Measurements from ENCODE around the gene RUFY1.

The RUFY1 gene

DNA sequence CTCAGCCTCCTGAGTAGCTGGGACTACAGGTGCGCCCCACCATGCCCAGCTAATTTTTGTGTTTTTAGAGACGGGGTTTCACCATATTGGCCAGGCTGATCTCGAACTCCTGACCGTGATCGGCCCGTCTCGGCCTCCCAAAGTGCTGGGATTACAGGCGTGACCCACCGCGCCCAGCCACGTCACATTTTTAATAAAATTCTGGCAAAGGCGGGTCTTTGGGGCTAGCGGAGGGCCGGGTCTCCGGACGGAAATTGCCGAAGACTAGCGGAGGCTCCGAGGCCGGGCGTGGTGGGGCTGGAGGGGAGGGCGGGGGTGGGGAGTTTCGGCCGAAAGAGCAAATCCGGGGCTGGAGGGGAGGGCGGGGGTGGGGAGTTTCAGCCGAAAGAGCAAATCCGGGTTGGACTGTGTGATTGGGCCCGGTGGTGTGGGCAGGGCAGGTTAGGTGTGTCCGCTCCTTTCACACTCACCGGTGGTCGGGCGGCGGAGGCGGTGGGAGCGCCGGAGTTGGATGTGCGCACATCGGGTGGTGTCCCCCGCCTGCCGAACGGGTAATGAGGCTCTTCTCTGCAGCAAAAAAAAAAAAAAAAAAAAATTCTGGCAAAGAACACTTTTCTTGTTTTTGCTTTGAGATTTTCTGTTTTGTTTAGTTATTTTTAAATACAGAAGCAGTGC is 27.1 kb downstream of the RUFY1 start:
- H3K27me3 ChIP-seq (ENCODE audit: insufficient read depth, low read length) = no peaks in the 10 kb centered on the region
- no peaks in the 10 kb centered on the region for H3K79me2 ChIP-seq (ENCODE audit: control insufficient read depth, insufficient read depth, low read length, unreplicated experiment)
- no peaks in the 10 kb centered on the region for H3K36me3 ChIP-seq (ENCODE audit: insufficient read depth, low read length)
- no peak overlapping the region for H2AFZ ChIP-seq (ENCODE audit: low read length, unreplicated experiment)
- no peak overlapping the region for H3K4me3 ChIP-seq (ENCODE audit: low read depth, low read length)
- H3K27ac ChIP-seq (ENCODE audit: low read depth, low read length) = no peak overlapping the region
- no peaks in the 10 kb centered on the region for H3K4me1 ChIP-seq (ENCODE audit: control insufficient read depth, insufficient read depth, low read length, unreplicated experiment)

DNA sequence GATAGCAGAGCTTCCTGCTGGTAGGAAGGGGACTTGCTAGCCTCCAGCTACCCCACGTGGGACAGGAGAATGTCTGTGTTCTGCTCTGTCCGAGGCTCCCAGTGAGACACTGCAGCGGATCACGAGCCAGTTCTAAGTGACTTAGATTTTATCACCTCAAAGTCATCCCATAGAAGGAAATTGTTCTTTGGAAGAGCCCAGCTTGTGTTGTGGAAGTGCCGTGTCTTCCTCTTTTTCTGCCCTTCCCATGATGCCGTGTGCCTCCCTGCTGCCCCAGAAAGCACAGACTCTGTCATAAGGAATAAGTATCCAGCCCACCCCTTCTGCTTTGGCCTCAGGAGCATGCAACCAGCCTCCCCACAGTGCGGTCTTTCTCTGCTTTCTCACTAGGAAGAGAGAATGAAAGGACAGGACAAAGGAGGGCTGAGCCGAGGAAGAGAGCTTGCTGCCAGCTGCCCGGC is 35.6 kb downstream of the RUFY1 start:
- Histone ChIP-seq H3K4me1 (ENCODE audit: control insufficient read depth, insufficient read depth, low read length, unreplicated experiment) (peaks cover 4% of the 10 kb centered on the region), H3K4me3 (ENCODE audit: low read depth, low read length) (no peak overlapping the region), H3K27ac (ENCODE audit: low read depth, low read length) (no peak overlapping the region), H2AFZ (ENCODE audit: low read length, unreplicated experiment) (no peak overlapping the region), H3K79me2 (ENCODE audit: control insufficient read depth, insufficient read depth, low read length, unreplicated experiment) (no peaks in the 10 kb centered on the region), H3K36me3 (ENCODE audit: insufficient read depth, low read length) (peaks cover 14% of the 10 kb centered on the region), H3K27me3 (ENCODE audit: insufficient read depth, low read length) (no peaks in the 10 kb centered on the region)

DNA sequence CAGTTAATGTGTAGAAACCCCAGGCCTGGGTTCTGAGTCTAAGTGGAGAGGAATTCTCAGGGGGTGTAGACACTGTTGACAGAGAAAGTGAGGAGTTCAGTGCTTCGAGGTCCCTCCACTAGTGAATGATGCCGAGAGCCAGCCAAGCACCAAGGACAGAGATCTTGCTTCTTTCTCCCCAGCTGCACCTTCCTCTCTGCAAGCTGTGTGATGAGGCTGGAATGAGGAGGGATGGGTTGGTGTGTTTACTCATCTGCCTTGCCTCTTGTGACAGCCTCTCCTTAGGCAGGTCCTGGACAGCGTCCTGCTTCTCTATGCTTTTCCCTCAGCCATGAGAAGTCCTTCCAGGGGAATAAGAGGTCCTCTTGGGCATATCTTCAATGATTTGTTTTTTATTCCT is 37.8 kb downstream of the RUFY1 start:
- H3K4me1 ChIP-seq (ENCODE audit: control insufficient read depth, insufficient read depth, low read length, unreplicated experiment) = peaks cover 4% of the 10 kb centered on the region
- H2AFZ ChIP-seq (ENCODE audit: low read length, unreplicated experiment) = no peak overlapping the region
- H3K27ac ChIP-seq (ENCODE audit: low read depth, low read length) = no peak overlapping the region
- H3K27me3 ChIP-seq (ENCODE audit: insufficient read depth, low read length) = no peaks in the 10 kb centered on the region
- peaks cover 20% of the 10 kb centered on the region for H3K36me3 ChIP-seq (ENCODE audit: insufficient read depth, low read length)
- H3K79me2 ChIP-seq (ENCODE audit: control insufficient read depth, insufficient read depth, low read length, unreplicated experiment) = no peaks in the 10 kb centered on the region
- H3K4me3 ChIP-seq (ENCODE audit: low read depth, low read length) = no peak overlapping the region

DNA sequence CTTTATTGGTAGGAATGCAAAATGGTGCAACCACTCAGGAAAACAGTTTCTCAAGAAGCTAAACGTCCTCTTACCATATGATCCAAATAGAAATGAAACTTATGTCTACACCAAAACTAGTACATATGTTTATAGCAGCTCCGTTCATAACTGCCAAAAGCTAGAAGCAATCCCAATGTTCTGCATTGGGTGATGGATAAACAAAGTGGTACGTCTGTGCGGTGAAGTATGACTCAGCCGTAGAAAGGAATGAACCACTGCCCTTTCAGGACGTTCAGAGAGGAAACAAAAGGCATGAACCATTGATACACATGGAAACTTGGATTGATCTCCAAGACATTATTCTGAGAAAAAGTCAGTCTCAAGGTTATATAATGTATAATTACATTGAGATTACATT is 45.6 kb downstream of the RUFY1 start:
- no peak overlapping the region for H2AFZ ChIP-seq (ENCODE audit: low read length, unreplicated experiment)
- H3K27me3 ChIP-seq (ENCODE audit: insufficient read depth, low read length) = no peaks in the 10 kb centered on the region
- no peaks in the 10 kb centered on the region for H3K4me1 ChIP-seq (ENCODE audit: control insufficient read depth, insufficient read depth, low read length, unreplicated experiment)
- no peak overlapping the region for H3K4me3 ChIP-seq (ENCODE audit: low read depth, low read length)
- peaks cover 15% of the 10 kb centered on the region for H3K36me3 ChIP-seq (ENCODE audit: insufficient read depth, low read length)
- no peak overlapping the region for H3K27ac ChIP-seq (ENCODE audit: low read depth, low read length)
- no peaks in the 10 kb centered on the region for H3K79me2 ChIP-seq (ENCODE audit: control insufficient read depth, insufficient read depth, low read length, unreplicated experiment)

DNA sequence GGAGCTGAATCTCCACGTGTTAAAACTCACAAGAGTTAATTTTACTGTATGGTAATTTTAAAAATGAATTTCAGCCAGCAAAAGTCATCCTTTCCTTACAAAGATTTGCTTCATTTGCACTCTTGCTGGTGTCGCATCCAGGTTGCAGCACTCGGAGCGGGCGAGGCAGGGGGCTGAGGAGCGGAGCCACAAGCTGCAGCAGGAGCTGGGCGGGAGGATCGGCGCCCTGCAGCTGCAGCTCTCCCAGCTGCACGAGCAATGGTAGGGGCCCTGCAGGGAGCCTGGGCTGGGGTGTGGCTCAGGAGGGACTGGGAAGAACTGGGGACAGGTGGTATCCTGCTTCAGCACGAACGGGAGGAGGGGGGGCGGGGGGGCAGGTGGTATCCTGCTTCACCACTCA is 46.1 kb downstream of the RUFY1 start:
- H3K36me3 ChIP-seq (ENCODE audit: insufficient read depth, low read length) = peaks cover 15% of the 10 kb centered on the region

DNA sequence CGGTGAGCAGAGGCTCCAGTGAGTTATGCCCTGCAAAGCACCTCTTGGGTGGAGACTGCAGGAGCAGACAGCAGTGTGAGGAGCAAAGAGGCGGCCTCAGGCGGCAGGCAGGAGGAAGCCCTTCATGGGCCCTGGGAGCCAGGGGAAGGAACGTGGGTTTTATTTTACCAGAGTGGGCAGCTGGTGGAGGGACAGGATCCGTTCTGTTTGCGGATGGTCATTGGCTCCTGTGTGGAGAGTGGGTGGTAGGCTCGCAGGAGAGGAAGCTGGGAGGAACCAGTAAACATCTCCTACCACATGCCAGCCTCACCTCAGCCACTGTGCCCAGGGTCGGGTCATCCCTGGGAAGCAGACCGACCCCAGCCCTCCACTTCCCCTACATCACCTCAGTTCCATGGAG is 48.7 kb downstream of the RUFY1 start:
- Histone ChIP-seq H3K4me1 (ENCODE audit: control insufficient read depth, insufficient read depth, low read length, unreplicated experiment) (no peaks in the 10 kb centered on the region), H3K27ac (ENCODE audit: low read depth, low read length) (no peak overlapping the region), H3K4me3 (ENCODE audit: low read depth, low read length) (no peak overlapping the region), H3K36me3 (ENCODE audit: insufficient read depth, low read length) (peaks cover 13% of the 10 kb centered on the region), H3K27me3 (ENCODE audit: insufficient read depth, low read length) (no peaks in the 10 kb centered on the region), H3K79me2 (ENCODE audit: control insufficient read depth, insufficient read depth, low read length, unreplicated experiment) (no peaks in the 10 kb centered on the region), H2AFZ (ENCODE audit: low read length, unreplicated experiment) (no peak overlapping the region)

More for the DNA sequence above, 46.1 kb downstream of the RUFY1 start:
- H3K27ac ChIP-seq (ENCODE audit: low read depth, low read length) = no peak overlapping the region
- H3K27me3 ChIP-seq (ENCODE audit: insufficient read depth, low read length) = no peaks in the 10 kb centered on the region
- H3K4me3 ChIP-seq (ENCODE audit: low read depth, low read length) = no peak overlapping the region
- no peaks in the 10 kb centered on the region for H3K79me2 ChIP-seq (ENCODE audit: control insufficient read depth, insufficient read depth, low read length, unreplicated experiment)
- H3K4me1 ChIP-seq (ENCODE audit: control insufficient read depth, insufficient read depth, low read length, unreplicated experiment) = no peaks in the 10 kb centered on the region
- no peak overlapping the region for H2AFZ ChIP-seq (ENCODE audit: low read length, unreplicated experiment)

DNA sequence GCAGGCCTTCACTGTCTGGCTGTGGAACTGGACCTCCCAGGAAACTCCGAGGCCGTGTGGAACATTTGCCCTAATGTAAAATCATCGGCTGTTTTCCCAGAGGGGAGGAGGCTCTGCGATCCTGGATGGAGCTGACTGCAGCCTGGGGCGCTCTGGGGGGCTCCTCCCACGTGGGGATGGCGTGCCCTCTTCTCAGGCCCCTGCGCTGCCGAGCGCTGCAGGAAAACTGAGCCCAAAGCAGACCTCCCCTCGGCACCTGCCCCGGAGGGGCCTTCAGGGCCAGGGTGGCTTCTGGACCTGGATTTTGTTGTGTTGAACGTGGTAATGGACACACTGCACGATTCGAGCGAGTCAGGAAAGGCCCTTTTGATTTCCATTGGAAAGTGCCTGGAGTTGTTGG is 49.2 kb downstream of the RUFY1 start:
- Histone ChIP-seq H3K79me2 (ENCODE audit: control insufficient read depth, insufficient read depth, low read length, unreplicated experiment) (no peaks in the 10 kb centered on the region), H3K36me3 (ENCODE audit: insufficient read depth, low read length) (peaks cover 13% of the 10 kb centered on the region), H3K27me3 (ENCODE audit: insufficient read depth, low read length) (no peaks in the 10 kb centered on the region), H3K27ac (ENCODE audit: low read depth, low read length) (no peak overlapping the region), H3K4me1 (ENCODE audit: control insufficient read depth, insufficient read depth, low read length, unreplicated experiment) (no peaks in the 10 kb centered on the region), H2AFZ (ENCODE audit: low read length, unreplicated experiment) (no peak overlapping the region), H3K4me3 (ENCODE audit: low read depth, low read length) (no peak overlapping the region)

DNA sequence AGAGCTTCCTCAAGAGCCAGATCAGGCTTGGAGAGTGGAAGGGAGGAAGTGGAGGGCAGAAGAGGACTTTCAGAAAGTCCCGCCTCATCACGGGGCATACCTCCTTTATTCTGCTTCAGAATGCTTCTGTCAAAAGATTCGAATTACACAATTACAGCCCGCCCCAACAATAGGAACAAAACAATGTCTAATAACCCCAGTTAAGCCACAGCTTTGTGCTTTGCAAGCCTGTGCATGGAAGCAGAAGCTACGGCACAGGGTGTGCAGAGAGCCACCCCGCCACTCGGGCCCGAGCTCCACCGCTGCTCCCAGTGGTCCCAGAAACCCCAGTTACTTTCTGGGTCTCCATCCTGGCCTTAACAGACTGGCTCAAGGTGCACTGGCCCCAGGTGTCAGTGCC is 49.6 kb downstream of the RUFY1 start:
- H3K36me3 ChIP-seq (ENCODE audit: insufficient read depth, low read length) = peaks cover 10% of the 10 kb centered on the region
- H3K27me3 ChIP-seq (ENCODE audit: insufficient read depth, low read length) = no peaks in the 10 kb centered on the region
- H3K79me2 ChIP-seq (ENCODE audit: control insufficient read depth, insufficient read depth, low read length, unreplicated experiment) = no peaks in the 10 kb centered on the region
- H3K4me3 ChIP-seq (ENCODE audit: low read depth, low read length) = no peak overlapping the region
- no peak overlapping the region for H3K27ac ChIP-seq (ENCODE audit: low read depth, low read length)
- H3K4me1 ChIP-seq (ENCODE audit: control insufficient read depth, insufficient read depth, low read length, unreplicated experiment) = no peaks in the 10 kb centered on the region
- no peak overlapping the region for H2AFZ ChIP-seq (ENCODE audit: low read length, unreplicated experiment)

DNA sequence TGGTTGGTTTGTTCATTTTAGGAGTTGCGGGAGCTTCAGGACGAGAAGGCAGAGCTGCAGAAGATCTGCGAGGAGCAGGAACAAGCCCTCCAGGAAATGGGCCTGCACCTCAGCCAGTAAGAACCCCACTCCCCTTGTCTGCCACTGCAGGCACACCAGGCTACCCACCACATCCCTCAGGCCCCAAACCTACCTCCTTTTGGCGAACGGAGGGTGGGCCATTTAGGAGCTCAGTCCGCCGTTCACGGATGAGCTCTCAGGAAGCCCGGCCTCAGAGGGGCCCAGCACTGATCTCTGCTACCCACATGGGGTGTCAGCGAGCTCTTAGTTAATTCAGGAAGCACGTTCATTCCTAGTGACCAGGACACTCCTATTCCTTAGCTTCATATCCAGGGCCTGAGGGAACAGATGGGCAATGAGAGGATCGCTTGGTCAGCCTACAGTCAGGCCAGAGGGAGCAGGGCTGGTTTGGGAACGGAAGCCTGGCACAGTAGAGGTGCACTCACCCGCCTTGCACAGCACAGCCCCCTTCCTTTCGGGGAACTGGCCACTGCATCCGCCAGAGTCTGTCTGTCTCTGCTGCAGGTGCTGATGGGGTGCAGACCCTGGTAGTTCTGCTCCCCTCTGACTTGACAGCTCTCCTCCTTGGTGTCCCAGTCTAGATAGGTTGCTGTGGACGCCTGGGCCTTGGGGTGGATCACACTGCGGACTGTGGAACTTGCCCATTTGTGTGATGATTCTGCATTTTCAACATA is 51.7 kb downstream of the RUFY1 start:
- peaks cover 10% of the 10 kb centered on the region; the same call in 1 of the 2 replicates for H3K36me3 ChIP-seq (ENCODE audit: insufficient read depth, low read length)
- no peak overlapping the region for H3K4me3 ChIP-seq (ENCODE audit: low read depth, low read length)
- H2AFZ ChIP-seq (ENCODE audit: low read length, unreplicated experiment) = no peak overlapping the region
- no peaks in the 10 kb centered on the region for H3K27me3 ChIP-seq (ENCODE audit: insufficient read depth, low read length)
- no peak overlapping the region for H3K27ac ChIP-seq (ENCODE audit: low read depth, low read length)
- H3K4me1 ChIP-seq (ENCODE audit: control insufficient read depth, insufficient read depth, low read length, unreplicated experiment) = no peaks in the 10 kb centered on the region
- no peaks in the 10 kb centered on the region for H3K79me2 ChIP-seq (ENCODE audit: control insufficient read depth, insufficient read depth, low read length, unreplicated experiment)

DNA sequence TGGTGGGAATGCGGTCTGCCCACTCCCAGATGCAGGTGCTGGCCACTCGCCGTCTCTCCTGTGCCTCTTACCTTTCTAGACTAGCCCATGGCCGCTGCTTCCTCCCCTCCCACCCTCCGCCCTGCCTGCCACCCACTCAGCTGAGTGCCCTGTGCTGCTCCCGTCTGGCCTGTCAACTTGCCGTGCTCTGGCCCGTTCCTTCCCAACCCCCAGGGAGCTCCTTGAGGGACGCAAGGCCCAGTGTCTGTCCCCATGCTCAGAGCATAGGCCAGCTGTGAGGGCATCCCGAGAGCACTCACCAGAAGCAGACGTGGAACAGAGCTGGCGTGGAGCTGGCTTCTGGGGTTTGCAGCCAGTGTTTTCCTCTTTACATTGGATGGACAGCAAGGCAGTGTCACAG is 53.0 kb downstream of the RUFY1 start:
- Histone ChIP-seq H3K27ac (ENCODE audit: low read depth, low read length) (no peak overlapping the region), H3K36me3 (ENCODE audit: insufficient read depth, low read length) (peaks cover 13% of the 10 kb centered on the region; the same call in 1 of the 2 replicates), H3K4me1 (ENCODE audit: control insufficient read depth, insufficient read depth, low read length, unreplicated experiment) (no peaks in the 10 kb centered on the region), H2AFZ (ENCODE audit: low read length, unreplicated experiment) (no peak overlapping the region), H3K79me2 (ENCODE audit: control insufficient read depth, insufficient read depth, low read length, unreplicated experiment) (no peaks in the 10 kb centered on the region), H3K4me3 (ENCODE audit: low read depth, low read length) (no peak overlapping the region), H3K27me3 (ENCODE audit: insufficient read depth, low read length) (no peaks in the 10 kb centered on the region)
